HEK293 (cell line): ENCODE measurements around the gene CRTC3.

ENCODE experiments used
- ZNF274 ChIP-seq, 2 experiments: fragments of 200-500 bp in 1 of 2; fragments of 450-650 bp in 1 of 2; sonication (Bioruptor generic) in 1 of 2; formaldehyde crosslinking in 1 of 2; IDR thresholded peaks; 2 replicates each; pipeline versions ENCODE4 v1.5.1 to v1.6.1; 2014 to 2016; ENCODE audit warnings: borderline replicate concordance in 1 of 2, inconsistent platforms in 1 of 2, low read length in 1 of 2, missing biosample characterization in 1 of 2, missing genetic modification characterization in 1 of 2
- TF ChIP-seq, protein P1 (sequence below): fragments of 450-650 bp; formaldehyde crosslinking; IDR thresholded peaks from 2 replicates; pipeline ENCODE4 v1.5.1; 2016; ENCODE audit warnings: missing biosample characterization, missing genetic modification characterization
- TF ChIP-seq, protein P2 (sequence below): fragments of 450-650 bp; formaldehyde crosslinking; IDR thresholded peaks from 2 replicates; pipeline ENCODE4 v1.5.1; 2016; ENCODE audit warnings: missing biosample characterization, missing genetic modification characterization

GRCh38 chr15:90600954-90601353 is 71.2 kb downstream of the CRTC3 start:
- no peak for TF ChIP-seq ZNF274 (IDR thresholded peaks at IDR 0.05; ENCODE audit: low read length)
- TF ChIP-seq ZNF274 (tag by site-specific recombination; IDR thresholded peaks at IDR 0.05; ENCODE audit: borderline replicate concordance): no peak
- TF ChIP-seq, protein P1, sequence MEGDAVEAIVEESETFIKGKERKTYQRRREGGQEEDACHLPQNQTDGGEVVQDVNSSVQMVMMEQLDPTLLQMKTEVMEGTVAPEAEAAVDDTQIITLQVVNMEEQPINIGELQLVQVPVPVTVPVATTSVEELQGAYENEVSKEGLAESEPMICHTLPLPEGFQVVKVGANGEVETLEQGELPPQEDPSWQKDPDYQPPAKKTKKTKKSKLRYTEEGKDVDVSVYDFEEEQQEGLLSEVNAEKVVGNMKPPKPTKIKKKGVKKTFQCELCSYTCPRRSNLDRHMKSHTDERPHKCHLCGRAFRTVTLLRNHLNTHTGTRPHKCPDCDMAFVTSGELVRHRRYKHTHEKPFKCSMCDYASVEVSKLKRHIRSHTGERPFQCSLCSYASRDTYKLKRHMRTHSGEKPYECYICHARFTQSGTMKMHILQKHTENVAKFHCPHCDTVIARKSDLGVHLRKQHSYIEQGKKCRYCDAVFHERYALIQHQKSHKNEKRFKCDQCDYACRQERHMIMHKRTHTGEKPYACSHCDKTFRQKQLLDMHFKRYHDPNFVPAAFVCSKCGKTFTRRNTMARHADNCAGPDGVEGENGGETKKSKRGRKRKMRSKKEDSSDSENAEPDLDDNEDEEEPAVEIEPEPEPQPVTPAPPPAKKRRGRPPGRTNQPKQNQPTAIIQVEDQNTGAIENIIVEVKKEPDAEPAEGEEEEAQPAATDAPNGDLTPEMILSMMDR (tag by site-specific recombination): no peak
- TF ChIP-seq, protein P2, sequence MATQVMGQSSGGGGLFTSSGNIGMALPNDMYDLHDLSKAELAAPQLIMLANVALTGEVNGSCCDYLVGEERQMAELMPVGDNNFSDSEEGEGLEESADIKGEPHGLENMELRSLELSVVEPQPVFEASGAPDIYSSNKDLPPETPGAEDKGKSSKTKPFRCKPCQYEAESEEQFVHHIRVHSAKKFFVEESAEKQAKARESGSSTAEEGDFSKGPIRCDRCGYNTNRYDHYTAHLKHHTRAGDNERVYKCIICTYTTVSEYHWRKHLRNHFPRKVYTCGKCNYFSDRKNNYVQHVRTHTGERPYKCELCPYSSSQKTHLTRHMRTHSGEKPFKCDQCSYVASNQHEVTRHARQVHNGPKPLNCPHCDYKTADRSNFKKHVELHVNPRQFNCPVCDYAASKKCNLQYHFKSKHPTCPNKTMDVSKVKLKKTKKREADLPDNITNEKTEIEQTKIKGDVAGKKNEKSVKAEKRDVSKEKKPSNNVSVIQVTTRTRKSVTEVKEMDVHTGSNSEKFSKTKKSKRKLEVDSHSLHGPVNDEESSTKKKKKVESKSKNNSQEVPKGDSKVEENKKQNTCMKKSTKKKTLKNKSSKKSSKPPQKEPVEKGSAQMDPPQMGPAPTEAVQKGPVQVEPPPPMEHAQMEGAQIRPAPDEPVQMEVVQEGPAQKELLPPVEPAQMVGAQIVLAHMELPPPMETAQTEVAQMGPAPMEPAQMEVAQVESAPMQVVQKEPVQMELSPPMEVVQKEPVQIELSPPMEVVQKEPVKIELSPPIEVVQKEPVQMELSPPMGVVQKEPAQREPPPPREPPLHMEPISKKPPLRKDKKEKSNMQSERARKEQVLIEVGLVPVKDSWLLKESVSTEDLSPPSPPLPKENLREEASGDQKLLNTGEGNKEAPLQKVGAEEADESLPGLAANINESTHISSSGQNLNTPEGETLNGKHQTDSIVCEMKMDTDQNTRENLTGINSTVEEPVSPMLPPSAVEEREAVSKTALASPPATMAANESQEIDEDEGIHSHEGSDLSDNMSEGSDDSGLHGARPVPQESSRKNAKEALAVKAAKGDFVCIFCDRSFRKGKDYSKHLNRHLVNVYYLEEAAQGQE (tag by site-specific recombination): no peak
